BE2C (cell line): ENCODE results near the gene C19orf25.
"Not testable (repeated sequence)": the region's sequence is repeated elsewhere in the genome, so short reads cannot be mapped to it uniquely, and the experiment has no call there.

Experiments
- DNase-seq: peaks from one replicate; pipeline ENCODE4 v3.0.0-alpha.2; 2020
- H3K27me3 ChIP-seq: fragments of 250-450 bp; sonication (Bioruptor Pico); 2 replicates; pipeline ENCODE4 v1.5.1; 2020; ENCODE audit warnings: mild to moderate bottlenecking
- H3K36me3 ChIP-seq: fragments of 250-450 bp; sonication (Bioruptor Pico); 2 replicates; pipeline ENCODE4 v1.5.1; 2020; ENCODE audit warnings: mild to moderate bottlenecking
- H3K4me1 ChIP-seq: fragments of 250-450 bp; sonication (Bioruptor Pico); 2 replicates; pipeline ENCODE4 v1.5.1; 2020
- H3K4me3 ChIP-seq: 2 replicates; pipeline ENCODE4 v1.5.1; 2011; ENCODE audit warnings: low read depth, low read length
- H3K9me3 ChIP-seq: fragments of 250-450 bp; sonication (Bioruptor Pico); 2 replicates; pipeline ENCODE4 v1.5.1; 2020
- TF ChIP-seq, protein P1 (sequence below): IDR thresholded peaks from 2 replicates; pipeline ENCODE4 v1.5.1; 2012; ENCODE audit warnings: mild to moderate bottlenecking, low read depth, low read length

C19orf25 gene

DNA sequence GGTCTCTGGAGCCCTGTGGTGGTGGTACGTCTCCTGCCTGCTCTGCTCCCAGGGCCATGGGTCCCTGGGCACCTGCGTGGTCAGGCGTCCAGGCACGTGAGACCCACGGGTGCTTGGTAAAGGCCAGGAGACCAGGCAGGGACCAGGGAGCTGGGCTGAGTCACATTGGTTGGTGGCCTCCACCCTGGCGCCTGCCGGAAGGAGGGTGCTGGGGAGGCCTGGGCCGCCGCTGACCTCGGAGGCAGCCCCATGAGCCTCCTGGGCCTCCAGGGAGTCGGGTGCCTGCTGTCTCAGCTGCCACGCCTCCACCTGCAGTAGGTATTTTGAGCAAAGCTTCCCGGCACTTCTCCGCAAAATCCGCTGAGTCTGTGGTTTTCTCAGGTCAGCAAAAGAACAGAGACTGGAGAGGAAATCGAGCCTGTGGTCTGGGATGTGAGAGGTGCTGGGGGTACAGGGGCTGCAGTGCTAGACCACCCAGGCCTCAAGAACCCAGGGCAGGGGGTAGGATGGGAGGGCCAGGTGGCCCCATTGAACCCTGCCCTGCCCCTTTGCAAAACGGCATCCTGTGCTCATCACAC is 41.3 kb upstream of the C19orf25 start:
- Histone ChIP-seq H3K4me1 (no peaks in the 10 kb centered on the region), H3K36me3 (no peaks in the 10 kb centered on the region), H3K9me3 (no peaks in the 10 kb centered on the region), H3K27me3 (peaks cover 27% of the 10 kb centered on the region), H3K4me3 (no peak overlapping the region)
- no peak for DNase-seq
- TF ChIP-seq, protein P1, sequence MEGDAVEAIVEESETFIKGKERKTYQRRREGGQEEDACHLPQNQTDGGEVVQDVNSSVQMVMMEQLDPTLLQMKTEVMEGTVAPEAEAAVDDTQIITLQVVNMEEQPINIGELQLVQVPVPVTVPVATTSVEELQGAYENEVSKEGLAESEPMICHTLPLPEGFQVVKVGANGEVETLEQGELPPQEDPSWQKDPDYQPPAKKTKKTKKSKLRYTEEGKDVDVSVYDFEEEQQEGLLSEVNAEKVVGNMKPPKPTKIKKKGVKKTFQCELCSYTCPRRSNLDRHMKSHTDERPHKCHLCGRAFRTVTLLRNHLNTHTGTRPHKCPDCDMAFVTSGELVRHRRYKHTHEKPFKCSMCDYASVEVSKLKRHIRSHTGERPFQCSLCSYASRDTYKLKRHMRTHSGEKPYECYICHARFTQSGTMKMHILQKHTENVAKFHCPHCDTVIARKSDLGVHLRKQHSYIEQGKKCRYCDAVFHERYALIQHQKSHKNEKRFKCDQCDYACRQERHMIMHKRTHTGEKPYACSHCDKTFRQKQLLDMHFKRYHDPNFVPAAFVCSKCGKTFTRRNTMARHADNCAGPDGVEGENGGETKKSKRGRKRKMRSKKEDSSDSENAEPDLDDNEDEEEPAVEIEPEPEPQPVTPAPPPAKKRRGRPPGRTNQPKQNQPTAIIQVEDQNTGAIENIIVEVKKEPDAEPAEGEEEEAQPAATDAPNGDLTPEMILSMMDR = no peak

DNA sequence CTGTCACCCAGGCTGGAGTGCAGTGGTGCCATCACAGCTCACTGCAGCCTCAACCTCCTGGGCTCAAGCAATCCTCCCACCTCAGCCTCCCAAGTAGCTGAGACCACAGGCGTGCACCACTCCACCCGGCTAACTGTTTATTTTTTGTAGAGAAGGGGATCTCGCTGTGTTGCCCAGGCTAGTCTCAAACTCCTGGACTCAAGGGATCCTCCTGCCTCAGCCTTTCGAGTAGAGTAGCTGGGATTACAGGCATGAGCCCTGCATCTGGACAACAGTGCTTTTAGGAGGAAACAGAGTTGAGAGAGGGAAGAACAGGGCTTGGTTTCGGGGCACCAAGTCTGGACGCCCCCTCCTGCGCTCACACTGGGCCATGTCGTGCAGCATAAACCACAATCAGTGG is 40.8 kb upstream of the C19orf25 start:
- DNase-seq, H3K4me3 ChIP-seq, H3K9me3 ChIP-seq, H3K36me3 ChIP-seq, H3K4me1 ChIP-seq: not testable (repeated sequence)
- peaks cover 22% of the 10 kb centered on the region for H3K27me3 ChIP-seq

DNA sequence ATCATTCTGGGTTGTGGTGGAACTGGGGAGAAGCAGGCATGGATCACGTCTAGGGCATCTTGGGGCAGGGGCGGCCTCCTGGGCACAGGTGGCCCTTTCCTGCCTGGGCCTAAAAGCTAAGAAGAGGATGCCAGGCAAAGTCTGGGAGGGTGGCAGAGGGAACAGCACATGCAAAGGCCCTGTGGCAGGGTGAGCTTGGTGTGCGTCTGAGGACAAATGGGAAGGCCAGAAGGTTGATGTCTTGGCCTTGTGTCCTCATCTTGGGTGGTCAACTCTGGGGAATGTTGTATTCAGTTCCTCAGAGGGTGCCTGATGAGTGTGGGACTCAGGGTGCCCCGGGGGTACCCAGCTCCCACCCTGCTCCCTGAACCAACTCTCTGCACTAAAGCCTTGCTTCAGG is 39.5 kb upstream of the C19orf25 start:
- TF ChIP-seq, protein P1 = no peak
- no peaks in the 10 kb centered on the region for H3K4me1 ChIP-seq
- no peak overlapping the region for H3K4me3 ChIP-seq
- no peaks in the 10 kb centered on the region for H3K9me3 ChIP-seq
- DNase-seq = no peak
- peaks cover 12% of the 10 kb centered on the region for H3K27me3 ChIP-seq
- no peaks in the 10 kb centered on the region for H3K36me3 ChIP-seq

DNA sequence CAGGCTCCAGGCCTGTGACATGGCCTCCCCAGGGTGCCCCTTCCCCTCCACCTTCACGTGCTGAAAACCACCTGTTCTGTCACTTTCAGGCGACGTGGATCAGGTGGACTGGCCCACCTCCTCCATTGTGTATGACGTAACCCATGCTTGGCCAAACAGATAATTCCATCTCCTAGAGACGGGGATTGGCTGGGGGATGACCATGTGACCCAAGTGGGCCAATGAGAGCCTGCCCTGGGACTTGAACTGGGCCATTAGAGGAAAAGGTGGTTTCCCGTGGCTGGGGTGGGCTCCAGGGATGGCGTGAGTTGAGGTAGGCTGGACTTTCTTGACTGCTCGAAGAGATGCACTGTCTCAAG is 37.4 kb upstream of the C19orf25 start:
- no peak overlapping the region for H3K4me3 ChIP-seq
- DNase-seq = no peak
- H3K36me3 ChIP-seq = no peaks in the 10 kb centered on the region
- H3K9me3 ChIP-seq = no peaks in the 10 kb centered on the region
- TF ChIP-seq, protein P1 = no peak
- H3K4me1 ChIP-seq = no peaks in the 10 kb centered on the region
- H3K27me3 ChIP-seq = peaks cover 24% of the 10 kb centered on the region

DNA sequence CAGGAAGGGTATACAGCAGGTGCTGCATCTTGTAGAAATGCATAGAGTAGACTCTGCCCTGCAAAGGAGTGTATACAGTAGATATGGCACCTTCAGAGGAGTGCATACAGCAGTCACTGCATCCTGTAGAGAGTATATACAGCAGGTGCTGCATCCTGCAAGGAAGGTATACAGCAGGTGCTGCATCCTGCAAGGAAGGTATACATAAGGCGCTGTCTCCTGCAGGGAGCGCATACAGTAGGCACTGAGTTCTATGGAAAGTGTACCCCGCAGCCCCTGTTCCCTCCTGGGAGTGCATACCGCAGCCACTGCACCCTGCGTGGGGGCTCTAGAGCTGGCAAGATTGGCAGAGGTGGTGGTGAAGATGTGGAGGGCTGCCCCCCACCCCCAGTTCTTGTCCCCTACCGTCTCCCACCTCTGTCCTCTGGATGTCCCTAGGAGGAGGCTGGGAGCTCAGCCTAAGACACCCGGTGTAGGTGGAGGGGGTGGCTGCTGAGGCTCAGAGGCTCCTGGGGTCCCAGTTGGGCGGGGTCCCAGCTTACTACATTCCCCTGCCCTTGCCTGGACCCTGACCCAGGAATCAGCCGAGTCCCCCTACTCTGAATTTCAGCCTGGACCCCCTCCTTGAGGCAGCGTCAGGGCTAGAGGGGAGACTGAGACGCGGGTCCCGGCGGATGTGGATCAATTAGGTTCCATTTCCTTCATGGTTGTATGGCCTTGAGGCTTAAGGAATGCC is 36.1 kb upstream of the C19orf25 start:
- H3K4me1 ChIP-seq = no peaks in the 10 kb centered on the region
- no peaks in the 10 kb centered on the region for H3K9me3 ChIP-seq
- TF ChIP-seq, protein P1 = no peak
- no peaks in the 10 kb centered on the region for H3K36me3 ChIP-seq
- no peak for DNase-seq
- no peak overlapping the region for H3K4me3 ChIP-seq
- peaks cover 34% of the 10 kb centered on the region for H3K27me3 ChIP-seq

DNA sequence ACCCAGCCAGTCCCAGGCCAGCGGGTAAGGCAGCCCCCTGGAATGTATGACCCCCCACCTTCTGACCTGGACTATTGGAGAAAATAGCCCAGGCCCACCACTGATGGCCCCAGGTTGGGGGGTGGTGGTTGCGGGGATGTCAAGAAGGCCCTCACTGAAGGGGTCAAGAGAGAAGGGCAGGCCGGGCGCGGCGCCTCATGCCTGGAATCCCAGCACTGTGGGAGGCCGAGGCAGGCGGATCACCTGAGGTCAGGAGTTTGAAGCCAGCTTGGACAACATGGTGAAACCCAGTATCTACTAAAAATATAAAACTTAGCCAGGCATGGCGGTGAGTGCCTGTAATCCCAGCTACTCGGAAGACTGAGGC is 35.3 kb upstream of the C19orf25 start:
- Histone ChIP-seq H3K4me1 (no peaks in the 10 kb centered on the region), H3K4me3 (no peak overlapping the region), H3K27me3 (peaks cover 39% of the 10 kb centered on the region), H3K36me3 (no peaks in the 10 kb centered on the region), H3K9me3 (no peaks in the 10 kb centered on the region)
- TF ChIP-seq, protein P1 = no peak
- DNase-seq = no peak
